GM12801 (cell line): Measurements from ENCODE around the gene UBAP2.

Experiments
- CTCF ChIP-seq: IDR thresholded peaks from one replicate; pipeline ENCODE4 v1.5.1; 2011; ENCODE audit warnings: control low read depth; ENCODE audit not compliant: insufficient read length; ENCODE audit errors: extremely low read depth

The UBAP2 gene

GRCh38 chr9:33913541-33913940 is 135.1 kb downstream of the UBAP2 start:
- TF ChIP-seq CTCF = no peak

- TF ChIP-seq CTCF = no peak
Measured at GRCh38 chr9:33908749-33909148, 139.9 kb downstream of the UBAP2 start.

- no peak for TF ChIP-seq CTCF
Measured at GRCh38 chr9:33908114-33908513, 140.6 kb downstream of the UBAP2 start.

GRCh38 chr9:33907347-33907746 is 141.3 kb downstream of the UBAP2 start:
- TF ChIP-seq CTCF = no peak

- TF ChIP-seq CTCF = no peak
Measured at GRCh38 chr9:33906769-33907168, 141.9 kb downstream of the UBAP2 start.

- TF ChIP-seq CTCF = no peak
Measured at GRCh38 chr9:33905137-33905536, 143.6 kb downstream of the UBAP2 start.

- no peak for TF ChIP-seq CTCF
Measured at GRCh38 chr9:33903157-33903780, 145.4 kb downstream of the UBAP2 start.
